HG03064 (cell line): ENCODE results near the gene CCDC57.

Experiments
- ATAC-seq: cut with Tn5 transposase; IDR thresholded peaks from one replicate; pipeline ENCODE4 v1.9.1; 2021; ENCODE audit warnings: low read depth; ENCODE audit not compliant: unreplicated experiment

CCDC57 gene

DNA sequence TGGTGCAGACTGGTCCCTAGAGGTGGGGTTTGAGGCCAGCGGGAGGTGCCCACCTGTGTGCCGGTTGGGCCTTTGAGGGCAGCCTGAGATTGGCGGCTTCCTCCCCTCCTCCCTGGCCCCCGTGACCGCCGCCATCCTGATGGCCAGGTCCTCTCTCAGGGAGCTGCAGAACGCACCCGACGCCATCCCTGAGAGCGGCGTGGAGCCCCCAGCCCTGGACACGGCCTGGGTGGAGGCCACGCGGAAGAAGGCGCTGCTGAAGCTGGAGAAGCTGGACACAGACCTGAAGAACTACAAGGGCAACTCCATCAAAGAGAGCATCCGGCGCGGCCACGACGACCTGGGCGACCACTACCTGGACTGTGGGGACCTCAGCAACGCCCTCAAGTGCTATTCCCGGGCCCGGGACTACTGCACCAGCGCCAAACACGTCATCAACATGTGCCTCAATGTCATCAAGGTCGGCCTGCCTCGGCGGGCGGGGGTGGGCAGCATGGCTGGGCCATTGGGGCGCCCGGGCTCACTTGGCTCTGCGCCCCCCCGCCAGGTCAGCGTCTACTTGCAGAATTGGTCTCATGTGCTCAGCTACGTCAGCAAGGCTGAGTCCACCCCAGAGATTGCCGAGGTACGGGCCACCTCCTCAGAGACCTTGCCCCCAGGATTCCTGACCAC, 158.2 kb downstream of the CCDC57 start:
- no peak for ATAC-seq

DNA sequence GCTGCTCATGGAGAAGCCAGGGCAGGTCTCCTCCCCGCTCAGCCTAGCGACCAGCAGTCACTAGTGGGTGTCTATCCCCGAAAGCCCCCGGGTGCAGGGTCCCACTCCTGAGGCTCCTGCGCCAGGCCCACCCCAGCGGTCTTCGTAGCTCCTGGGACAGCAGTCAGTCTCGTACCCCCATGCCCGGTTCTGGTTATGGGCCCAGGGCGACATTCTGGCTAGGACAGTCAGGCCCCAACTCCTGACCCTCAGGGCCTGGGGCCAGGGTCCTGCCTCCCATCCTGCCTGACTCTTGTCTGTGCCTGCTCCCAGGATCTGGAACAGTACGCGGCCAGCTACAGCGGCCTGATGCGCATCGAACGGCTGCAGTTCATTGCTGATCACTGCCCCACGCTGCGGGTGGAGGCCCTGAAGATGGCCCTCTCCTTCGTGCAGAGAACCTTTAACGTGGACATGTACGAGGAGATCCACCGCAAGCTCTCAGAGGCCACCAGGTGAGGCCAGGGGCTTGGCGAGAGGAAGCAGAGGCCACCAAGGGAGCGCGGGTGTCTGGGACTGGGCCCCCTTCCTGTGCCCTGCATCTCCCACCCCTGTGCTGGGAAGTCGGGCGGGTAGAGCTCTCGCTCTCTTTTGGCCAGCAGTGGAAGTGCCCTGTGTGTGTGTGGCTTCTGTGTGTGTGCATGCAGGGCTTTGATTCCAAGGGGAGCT, 158.9 kb downstream of the CCDC57 start:
- ATAC-seq = no peak

GRCh38 chr17:82053130-82053529, 159.5 kb downstream of the CCDC57 start:
- no peak for ATAC-seq

DNA sequence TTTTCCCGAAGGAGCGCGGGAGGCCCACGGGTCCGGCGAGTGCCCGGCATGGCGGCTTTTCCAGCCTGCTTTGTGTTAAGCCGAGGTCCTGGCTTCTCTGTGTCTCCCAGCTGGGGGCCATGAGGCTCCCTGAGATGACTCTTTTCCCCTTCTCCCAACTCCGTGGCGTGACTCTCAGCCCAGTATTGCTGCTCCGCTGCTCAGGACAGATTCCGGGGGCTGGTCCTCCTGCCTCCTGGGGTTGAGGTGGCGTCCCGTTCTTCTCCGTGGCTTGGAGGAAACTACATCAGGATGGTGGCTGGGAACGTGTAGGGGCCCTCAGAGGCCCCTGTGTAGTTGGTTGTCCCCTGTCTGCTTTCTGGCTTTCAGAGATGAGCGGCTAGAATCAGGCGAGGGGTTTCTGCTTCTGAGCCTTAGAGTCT, 160.0 kb downstream of the CCDC57 start:
- no peak for ATAC-seq

DNA sequence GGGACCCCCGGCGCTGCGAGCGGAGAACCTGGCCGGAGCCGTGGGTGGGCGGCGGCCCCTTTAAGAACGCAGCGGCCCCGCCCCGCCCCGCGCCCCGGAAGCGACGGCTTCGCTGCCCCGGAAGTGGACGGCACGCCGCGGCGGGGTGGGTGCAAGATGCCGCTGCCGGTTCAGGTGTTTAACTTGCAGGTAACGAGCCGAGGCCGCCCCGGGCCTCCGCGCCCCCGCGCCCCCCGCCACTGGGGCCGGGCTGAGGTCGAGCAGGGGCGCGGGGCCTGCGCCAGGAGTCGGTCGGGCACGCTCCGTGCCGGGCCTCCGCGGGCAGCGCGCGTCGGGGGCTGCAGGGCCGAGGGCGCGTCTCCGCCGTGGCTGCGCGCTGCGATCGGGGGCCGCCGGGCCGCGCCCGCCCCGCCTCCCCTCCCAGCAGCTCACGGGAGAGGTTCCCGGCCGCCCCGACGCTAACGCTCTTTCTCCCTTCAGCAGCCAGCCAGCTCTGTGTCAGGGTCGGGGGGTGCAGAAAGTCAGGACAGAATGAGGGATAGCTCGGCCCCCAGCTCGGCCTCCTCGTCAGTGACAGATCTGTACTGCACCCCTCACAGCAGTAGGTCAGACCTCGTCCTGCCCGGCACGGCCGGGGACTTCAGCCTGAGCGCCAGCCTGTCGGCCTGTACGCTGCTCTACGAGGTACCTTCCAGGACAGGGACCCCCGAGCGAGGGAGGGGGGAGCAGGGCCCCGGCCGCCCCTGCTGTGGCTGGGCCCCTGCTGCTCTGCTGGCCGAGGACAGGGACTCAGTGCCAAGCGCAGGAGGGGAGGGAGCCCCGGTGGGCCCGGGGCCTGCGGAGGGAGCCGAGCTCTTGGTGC, 160.6 kb downstream of the CCDC57 start, which contains the start of the genes GPS1 and RFNG:
GPS1 (plus strand) TSS at position 123 of the 862 bp plus-strand sequence; CDS start at position 157, 34 bp downstream.
RFNG (minus strand) TSS at position 36 of the 862 bp plus-strand sequence. CDS start 45 bp downstream, outside the sequence.
- ATAC-seq = no peak
